ENCODE data around the gene GAPDHS. TPM values are rescaled to one million over a fixed set of nuclear protein-coding genes. Genes with fewer than 3 reads are reported as not detected.

Gene GAPDHS
- total and polyA plus RNA-seq, 2 of the 13 experiments (the other 11 are each of a cell fraction or from before 2014, with no cell fraction given), result not detected

DNA sequence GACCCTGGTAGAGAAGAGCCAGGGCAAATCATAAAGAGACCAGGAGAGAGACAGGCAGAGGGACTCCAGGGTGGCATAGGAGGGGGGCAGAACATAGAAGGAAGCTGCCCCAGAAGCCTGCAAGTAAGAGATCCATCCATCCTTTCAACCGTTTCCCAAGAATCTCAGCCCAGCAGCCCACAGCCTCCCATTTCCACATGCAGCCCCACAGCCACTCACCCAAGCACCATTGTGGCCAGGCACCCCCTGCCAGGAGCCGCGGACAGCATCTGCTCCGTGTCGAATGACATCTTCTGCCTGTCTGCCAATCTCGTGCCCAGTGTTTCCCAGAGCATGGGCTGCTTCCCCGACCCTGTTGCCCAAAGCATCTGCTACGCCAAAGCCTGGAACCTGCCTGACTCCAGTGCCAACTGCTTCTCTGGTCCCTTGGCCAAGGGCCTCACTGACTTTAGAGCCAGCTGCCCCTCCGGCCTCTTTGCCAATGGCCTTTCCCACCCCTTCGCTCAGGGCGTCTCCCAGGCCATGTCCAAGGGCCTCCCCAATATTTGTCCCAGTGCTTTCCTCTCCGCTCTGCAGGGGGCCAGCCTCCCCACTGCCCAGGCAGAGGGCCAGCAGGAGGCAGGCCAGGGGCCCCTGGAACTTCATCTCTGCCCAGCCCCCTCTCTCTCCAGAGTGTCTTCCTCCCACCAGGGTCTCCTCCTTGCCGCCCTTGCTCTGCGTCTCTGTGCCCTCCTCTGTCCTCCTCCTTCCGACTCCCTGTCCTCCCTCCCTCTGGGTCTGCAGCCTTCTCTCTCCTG, 20.2 kb upstream of the GAPDHS start (continued):
- TF ChIP-seq, protein P1, sequence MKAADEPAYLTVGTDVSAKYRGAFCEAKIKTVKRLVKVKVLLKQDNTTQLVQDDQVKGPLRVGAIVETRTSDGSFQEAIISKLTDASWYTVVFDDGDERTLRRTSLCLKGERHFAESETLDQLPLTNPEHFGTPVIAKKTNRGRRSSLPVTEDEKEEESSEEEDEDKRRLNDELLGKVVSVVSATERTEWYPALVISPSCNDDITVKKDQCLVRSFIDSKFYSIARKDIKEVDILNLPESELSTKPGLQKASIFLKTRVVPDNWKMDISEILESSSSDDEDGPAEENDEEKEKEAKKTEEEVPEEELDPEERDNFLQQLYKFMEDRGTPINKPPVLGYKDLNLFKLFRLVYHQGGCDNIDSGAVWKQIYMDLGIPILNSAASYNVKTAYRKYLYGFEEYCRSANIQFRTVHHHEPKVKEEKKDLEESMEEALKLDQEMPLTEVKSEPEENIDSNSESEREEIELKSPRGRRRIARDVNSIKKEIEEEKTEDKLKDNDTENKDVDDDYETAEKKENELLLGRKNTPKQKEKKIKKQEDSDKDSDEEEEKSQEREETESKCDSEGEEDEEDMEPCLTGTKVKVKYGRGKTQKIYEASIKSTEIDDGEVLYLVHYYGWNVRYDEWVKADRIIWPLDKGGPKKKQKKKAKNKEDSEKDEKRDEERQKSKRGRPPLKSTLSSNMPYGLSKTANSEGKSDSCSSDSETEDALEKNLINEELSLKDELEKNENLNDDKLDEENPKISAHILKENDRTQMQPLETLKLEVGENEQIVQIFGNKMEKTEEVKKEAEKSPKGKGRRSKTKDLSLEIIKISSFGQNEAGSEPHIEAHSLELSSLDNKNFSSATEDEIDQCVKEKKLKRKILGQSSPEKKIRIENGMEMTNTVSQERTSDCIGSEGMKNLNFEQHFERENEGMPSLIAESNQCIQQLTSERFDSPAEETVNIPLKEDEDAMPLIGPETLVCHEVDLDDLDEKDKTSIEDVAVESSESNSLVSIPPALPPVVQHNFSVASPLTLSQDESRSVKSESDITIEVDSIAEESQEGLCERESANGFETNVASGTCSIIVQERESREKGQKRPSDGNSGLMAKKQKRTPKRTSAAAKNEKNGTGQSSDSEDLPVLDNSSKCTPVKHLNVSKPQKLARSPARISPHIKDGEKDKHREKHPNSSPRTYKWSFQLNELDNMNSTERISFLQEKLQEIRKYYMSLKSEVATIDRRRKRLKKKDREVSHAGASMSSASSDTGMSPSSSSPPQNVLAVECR (CRISPR knock-in tag; IDR thresholded peaks at IDR 0.05; ENCODE audit: borderline replicate concordance), result no peak
- TF ChIP-seq PCBP2 (optimal IDR thresholded peaks at IDR 0.05; ENCODE audit: low read depth, low read length, poor library complexity, severe bottlenecking), result no peak

DNA sequence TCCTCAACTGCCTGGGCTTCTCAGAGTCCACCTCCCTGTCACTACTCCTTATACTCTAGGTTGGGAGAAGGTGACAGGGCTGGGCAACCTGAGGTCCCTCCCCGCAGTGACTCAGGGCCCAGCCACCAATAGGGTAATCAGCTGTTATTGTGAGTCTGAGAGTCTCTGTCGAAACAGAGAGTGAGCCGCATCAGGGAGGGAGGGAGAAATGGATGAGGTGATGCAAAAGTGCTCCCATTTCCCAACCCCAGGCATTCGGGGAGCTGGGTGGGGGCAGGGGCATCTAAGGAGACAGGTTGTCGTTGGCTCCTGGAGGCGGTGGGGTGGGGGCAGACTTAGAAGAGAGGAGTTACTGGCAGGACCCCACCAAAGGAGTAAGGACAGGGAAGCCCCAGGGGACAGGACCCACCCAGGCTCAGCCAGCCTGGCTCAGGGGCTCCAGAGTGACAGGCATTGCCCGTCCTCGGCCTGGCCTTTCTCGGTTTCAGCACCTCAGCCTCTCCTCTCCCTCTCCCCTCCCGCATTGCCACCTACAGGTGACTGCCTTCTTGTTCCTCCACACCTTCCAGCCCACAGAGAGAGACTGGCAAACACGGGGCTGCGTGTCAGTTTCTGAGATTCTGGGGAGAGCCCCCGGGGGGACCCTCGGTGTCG, 19.5 kb upstream of the GAPDHS start, which contains the start of gene DMKN:
DMKN (minus strand) TSS at position 22 of the 654 bp plus-strand sequence. CDS start 174 bp downstream, outside the sequence.
- intact Hi-C loops (cut with micrococcal nuclease; ENCODE audit: unreplicated experiment), result no loop called here

More for the DNA sequence above, 19.5 kb upstream of the GAPDHS start, which contains the start of gene DMKN:
- H4K20me1 ChIP-seq (ENCODE audit: insufficient read depth, low read length), result no peaks in the 10 kb centered on the region
- BruUV-seq (replicated peaks), result no TSS peak
- H3K9ac ChIP-seq (ENCODE audit: insufficient read depth, low read depth, low read length), result peak within 1 kb of the TSS; percentile 17; the same call in 1 of the 2 replicates
- POLR2A ChIA-PET, result interaction anchor here (1.2 to 1.3 kb wide), 2 partner anchors 26 to 232 kb away, joined by 3 to 5 read pairs; no protein-coding TSS in a partner anchor
- H2AFZ ChIP-seq (ENCODE audit: low read length), result no peak within 1 kb of the TSS
- peak within 1 kb of the TSS; percentile 74 for H3K4me2 ChIP-seq (ENCODE audit: low read depth, low read length)
- no peak within 1 kb of the TSS for H3K27ac ChIP-seq (ENCODE audit: extremely low read length, insufficient read depth, low read length)
- H3K36me3 ChIP-seq (replicated peaks in 1 of 2; ENCODE audit: control insufficient read depth in 1 of 2, insufficient read depth in 2 of 2, low read length in 2 of 2), result no peaks in the 10 kb centered on the region
- DNase-seq (ENCODE audit: low spot score) (peak; percentile 22), FAIRE-seq (no peak), ATAC-seq (peak; percentile 34)
- H3K4me1 ChIP-seq (ENCODE audit: insufficient read depth, low read length), result peaks cover 28% of the 10 kb centered on the region
- H3K4me3 ChIP-seq (replicated peaks in 1 of 3; ENCODE audit: insufficient read depth in 1 of 3, low read depth in 2 of 3, low read length in 3 of 3), result peak within 1 kb of the TSS; percentile 12 to 63 (median 26); a peak in 5 of 6 replicates
- no peaks in the 10 kb centered on the region for H3K79me2 ChIP-seq (ENCODE audit: insufficient read depth, low read length)
- 5% methylated on average over 13 of the region's 15 CpGs for WGBS (ENCODE audit: low lambda C conversion rate)
- in situ Hi-C loops (cut with HindIII; ENCODE audit: extremely low pct_ligation_motif_present, low pct_unique_long_range_greater_than_20kb), result no loop called here
- CTCF ChIA-PET (ENCODE audit: low intra/inter-chr PET ratio, low total read pairs), result no interaction called here
- peaks cover 1 to 33% of the 10 kb centered on the region in 2 experiments; a peak in 3 of 5 replicates for H3K27me3 ChIP-seq (ENCODE audit: control insufficient read depth in 1 of 2, insufficient read depth in 2 of 2, low read length in 2 of 2)
- H3K9me3 ChIP-seq (ENCODE audit: low read length), result no peaks in the 10 kb centered on the region
- TF ChIP-seq KDM5B (CRISPR knock-in tag; IDR thresholded peaks at IDR 0.05; ENCODE audit: borderline replicate concordance), result peak; percentile 21; the same call in 1 of the 2 replicates
- TF ChIP-seq, protein P2, sequence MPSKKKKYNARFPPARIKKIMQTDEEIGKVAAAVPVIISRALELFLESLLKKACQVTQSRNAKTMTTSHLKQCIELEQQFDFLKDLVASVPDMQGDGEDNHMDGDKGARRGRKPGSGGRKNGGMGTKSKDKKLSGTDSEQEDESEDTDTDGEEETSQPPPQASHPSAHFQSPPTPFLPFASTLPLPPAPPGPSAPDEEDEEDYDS (CRISPR knock-in tag; IDR thresholded peaks at IDR 0.05), result no peak
- TF ChIP-seq, protein P3, sequence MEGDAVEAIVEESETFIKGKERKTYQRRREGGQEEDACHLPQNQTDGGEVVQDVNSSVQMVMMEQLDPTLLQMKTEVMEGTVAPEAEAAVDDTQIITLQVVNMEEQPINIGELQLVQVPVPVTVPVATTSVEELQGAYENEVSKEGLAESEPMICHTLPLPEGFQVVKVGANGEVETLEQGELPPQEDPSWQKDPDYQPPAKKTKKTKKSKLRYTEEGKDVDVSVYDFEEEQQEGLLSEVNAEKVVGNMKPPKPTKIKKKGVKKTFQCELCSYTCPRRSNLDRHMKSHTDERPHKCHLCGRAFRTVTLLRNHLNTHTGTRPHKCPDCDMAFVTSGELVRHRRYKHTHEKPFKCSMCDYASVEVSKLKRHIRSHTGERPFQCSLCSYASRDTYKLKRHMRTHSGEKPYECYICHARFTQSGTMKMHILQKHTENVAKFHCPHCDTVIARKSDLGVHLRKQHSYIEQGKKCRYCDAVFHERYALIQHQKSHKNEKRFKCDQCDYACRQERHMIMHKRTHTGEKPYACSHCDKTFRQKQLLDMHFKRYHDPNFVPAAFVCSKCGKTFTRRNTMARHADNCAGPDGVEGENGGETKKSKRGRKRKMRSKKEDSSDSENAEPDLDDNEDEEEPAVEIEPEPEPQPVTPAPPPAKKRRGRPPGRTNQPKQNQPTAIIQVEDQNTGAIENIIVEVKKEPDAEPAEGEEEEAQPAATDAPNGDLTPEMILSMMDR (CRISPR knock-in tag; IDR thresholded peaks at IDR 0.05), result peak; percentile 37; the same call in 1 of the 2 replicates
